NCI-H524 (cell line): Measurements from ENCODE around the gene PAK4.
"Not testable (repeated sequence)": the region's sequence is repeated elsewhere in the genome, so short reads cannot be mapped to it uniquely, and the experiment has no call there.

ENCODE experiments used
- DNase-seq, 2 experiments: peaks; one replicate each; lab custom pipeline; 2025; lab: John Stamatoyannopoulos, UW

The PAK4 gene

GRCh38 chr19:39130337-39131254 is 5.0 kb downstream of the PAK4 start:
- peak; percentile 84 to 91 for DNase-seq

- DNase-seq = peak; percentile 74 to 82
These were observed 5.7 kb downstream of the PAK4 start for GRCh38 chr19:39131255-39131755.

GRCh38 chr19:39132344-39132969 is 6.9 kb downstream of the PAK4 start:
- no peak for DNase-seq

DNA sequence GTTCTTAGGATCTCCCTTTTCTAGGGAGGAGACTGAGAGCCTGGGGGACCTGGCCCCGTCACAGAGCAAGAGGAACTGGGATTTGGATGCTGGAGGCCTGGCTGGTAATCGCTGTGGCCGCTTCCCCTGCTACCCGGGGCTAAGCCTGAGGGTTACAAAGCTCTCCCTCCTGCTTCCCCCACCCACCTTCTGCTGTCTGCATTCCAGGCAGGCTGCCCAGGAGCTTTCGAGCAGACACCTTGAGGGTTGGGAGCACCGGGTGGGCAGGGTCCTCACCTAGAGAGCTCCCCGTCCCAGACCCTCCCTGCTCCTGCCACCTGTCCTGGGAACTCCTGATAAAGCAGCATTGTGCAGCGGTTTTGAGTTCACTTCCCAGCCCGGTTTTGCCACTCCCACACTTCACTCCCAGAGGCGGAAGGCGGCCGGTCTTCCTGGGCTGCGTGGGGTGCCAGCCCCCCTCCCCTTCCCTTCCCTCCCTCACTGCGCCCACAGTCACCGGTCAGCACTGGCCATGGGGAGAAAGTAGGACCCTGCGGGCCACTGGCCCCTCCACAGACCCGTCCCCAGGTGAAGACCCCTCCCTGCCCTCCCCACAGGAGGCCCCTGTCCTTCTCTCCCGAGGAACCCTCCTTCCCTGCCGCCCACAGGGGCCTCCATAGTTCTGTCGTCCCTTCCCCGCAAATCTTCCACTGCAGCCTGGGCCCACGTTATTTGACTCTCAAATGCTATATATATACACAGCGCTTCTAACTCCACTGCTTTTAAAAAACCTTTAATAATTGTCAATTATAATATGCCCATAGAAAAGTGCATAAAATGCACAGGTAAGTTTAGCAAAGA is 8.1 kb downstream of the PAK4 start:
- peak; percentile 31 to 62 for DNase-seq

DNA sequence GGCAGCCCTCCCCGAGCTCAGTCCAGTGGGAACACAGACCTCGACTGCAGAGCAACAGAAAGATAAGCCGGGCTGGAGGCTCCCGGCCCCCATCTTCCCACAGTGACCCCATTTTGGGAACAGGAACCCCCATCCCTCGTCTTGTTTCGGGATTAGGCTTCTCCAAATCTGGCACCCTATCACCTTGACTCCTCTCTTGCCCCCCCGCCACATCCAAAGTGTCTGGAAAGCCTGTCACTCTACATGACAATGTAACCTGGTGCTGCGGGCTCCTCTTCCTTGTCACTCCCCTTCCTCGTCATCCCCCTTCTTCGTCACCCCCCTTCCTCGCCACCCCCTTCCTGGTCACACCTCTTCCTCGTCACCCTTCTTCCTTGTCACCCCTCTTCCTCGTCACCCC is 10.1 kb downstream of the PAK4 start:
- no peak for DNase-seq

DNA sequence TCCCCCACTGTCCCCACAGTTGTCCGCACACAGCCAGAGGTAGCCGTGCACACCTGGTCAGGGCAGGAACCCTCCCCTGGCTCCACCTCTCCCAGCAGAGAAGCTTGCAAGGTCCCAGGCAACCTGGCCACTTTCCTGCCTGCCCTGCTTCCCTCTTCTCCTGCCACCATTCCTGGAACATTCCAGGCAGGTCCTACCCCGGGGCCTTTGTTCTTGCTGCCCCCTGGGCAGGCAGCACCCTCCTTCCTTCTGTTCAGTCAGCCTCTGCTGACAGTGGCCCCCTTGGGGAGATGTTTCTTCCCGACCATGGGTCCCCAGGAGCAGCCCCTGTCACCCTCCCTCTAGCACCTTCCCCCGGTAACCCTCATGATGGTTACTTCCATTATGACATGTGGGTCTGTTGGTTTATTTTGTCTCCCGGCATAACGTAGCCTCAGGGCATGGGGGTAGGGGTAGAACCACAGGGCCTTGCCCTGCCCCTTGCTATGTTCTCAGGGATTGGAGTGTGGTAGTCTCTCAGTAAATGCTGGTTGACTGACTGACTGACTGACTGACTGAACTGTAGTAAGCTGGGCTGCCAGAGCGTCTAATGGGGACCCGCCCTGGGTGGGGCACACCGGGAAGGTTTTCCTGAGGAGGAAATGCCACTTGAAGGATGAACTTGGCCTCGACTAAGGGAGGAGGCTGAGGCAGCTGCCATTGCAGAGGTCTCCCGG is 10.8 kb downstream of the PAK4 start:
- no peak for DNase-seq

DNA sequence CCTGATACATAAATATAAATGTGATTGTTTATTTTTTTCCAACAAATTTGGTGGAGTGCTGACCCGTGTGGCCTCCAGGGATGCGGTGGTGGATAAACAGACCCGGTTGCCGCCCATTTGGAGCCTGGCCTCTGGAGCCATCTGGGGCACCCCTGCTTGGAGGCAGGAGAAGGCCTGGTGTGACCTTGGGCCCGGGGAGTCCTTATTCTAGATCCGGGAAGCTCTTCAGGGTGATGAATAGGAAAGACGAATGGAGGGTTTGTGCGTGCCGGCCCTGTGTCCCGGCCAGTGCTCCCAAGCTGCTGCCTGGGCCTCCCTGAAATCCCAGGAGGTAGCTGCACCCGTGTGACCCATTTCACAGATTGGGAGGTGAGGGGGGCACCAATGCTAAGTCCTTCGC is 11.5 kb downstream of the PAK4 start:
- no peak for DNase-seq

DNA sequence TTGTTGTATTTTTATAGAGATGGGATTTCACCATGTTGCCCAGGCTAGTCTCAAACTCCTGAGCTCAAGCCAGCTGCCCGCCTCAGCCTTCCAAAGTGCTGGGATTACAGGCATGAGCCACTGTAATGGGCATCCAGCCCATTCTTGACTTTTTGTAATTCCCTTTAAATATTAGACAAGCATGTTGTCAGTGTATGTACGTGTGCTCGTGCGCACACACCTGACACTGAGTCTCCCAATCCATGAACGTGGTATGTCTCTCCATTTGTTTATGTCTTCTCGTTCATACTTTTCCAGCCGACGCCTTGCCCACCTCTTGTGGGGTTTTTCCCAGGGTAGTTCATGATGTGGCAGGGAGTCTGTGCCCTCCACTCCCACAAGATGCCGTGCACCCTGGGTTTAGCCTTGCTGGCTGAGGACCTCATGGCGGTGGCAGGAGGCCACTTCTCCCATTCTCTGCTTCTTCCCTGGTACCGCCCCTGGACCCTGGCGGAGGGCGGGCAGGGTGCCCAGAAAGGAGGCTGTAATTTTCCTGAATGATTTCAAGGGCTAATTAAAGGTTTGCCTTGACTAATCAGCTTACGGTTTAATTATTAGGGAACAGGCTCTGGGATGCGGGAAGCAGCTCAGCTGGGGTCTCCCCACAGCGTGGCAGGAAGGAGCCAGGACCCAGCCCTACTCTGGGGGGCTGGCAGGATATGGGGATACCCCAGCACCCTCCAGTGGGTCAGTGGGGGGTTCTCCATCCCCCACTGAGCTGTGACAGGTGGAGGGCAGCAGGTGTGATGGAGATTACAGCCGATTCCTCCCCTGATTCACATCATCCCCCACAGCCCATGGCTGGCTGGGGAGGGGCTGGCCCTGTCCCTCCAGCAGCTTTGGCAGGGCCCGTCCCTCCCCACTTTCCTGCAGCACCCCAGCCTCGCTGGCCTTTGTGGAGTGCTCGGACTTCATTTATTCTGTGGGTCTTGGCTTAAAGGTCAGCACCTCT is 12.9 kb downstream of the PAK4 start:
- DNase-seq = peak; percentile 76 to 85

DNA sequence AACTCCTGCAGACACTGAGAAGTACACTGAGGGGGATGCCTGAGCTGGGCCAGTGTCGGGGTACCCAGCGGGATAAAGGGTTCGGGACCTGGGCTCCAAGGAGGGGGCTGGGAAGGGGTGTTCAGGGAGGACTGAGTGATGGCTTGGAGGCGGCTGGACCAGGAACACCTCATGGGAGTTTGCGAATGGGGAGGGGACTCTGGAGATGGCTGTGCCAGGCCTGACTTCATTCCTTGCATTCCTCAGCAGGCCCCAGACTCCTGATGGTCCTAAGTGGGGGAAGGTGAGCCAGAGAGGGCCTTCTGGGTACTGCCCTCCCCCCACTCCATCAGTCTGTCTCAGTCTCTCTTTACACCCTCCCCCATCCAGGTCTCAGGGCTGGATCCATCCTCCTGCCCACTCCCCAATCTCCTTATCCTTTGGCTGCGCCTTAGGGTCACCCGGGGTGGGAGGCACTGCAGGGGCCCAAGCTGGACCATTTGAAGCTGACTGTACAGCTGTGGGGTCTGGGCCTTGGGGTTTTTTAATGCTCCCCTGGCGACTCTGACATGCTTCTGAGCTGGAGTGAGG is 13.8 kb downstream of the PAK4 start:
- no peak for DNase-seq

GRCh38 chr19:39139971-39140453 is 14.4 kb downstream of the PAK4 start:
- no peak for DNase-seq

DNA sequence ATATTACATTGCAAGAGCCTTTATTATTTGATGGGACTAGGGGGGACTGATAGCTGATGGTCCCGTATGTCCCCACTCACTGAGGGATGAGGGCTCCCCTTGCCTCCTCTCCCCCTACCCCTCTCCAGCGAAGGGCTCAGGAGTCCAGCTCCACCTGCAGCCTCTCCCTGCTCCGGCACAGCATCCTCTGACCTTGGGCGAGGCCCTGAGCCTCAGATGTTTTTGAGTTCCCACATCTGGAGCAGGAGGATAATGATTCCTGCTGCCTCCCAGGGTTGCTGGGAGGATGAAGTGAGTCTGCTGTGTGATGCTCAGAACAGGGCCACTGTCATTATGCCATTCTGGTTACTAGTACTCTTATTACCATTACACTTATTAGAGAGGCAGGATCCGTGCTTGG is 15.0 kb downstream of the PAK4 start:
- no peak for DNase-seq

DNA sequence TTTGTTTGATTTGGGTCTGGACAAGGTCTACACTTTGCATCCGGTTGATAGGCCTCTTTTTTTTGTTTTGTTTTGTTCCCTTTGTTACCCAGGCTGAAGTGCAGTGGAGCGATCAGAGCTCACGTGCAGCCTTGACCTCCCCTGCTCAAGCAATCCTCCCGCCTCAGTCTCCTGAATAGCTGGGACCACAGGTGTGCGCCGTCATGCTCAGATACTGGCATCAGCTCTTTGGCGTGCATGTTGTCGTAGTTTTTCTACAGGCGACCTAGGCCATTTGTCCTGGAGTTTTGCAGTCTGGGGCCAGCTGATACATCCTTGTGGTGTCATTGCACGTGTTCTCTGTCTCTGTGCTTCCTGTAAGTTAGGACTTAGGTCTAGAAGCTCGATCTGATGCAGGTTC is 16.3 kb downstream of the PAK4 start:
- no peak for DNase-seq

- no peak for DNase-seq
These were observed 17.0 kb downstream of the PAK4 start for GRCh38 chr19:39142630-39143029.

- not testable (repeated sequence) for DNase-seq
These were observed 18.2 kb downstream of the PAK4 start for GRCh38 chr19:39143757-39144289.

- DNase-seq = peak in 1 of 2 experiments; percentile 32
These were observed 18.9 kb downstream of the PAK4 start for GRCh38 chr19:39144290-39145071.

- peak in 1 of 2 experiments; percentile 61 for DNase-seq
These were observed 19.8 kb downstream of the PAK4 start for GRCh38 chr19:39145180-39145953.

DNA sequence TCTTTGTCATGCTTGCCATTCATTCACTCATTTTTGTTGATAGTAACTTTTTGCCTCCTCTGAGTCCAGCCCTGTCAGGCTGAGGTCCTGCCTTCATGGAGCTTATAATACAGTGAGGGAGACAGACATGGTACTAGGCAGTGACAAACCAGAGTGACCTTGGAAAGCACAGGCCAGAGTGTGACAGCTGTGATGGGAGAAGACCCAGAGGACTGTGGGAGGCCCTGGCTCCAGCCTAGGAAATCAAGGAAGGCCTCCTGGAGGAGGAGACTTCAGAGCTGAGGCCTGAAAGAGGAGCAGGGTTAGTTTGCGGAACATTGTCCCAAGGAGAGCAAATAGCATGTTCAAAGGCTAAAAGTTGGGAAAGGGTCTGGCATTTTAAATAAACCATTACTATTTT is 20.5 kb downstream of the PAK4 start:
- DNase-seq = no peak
